ENCODE measurements around the gene ANKRD13C.

Gene ANKRD13C

DNA sequence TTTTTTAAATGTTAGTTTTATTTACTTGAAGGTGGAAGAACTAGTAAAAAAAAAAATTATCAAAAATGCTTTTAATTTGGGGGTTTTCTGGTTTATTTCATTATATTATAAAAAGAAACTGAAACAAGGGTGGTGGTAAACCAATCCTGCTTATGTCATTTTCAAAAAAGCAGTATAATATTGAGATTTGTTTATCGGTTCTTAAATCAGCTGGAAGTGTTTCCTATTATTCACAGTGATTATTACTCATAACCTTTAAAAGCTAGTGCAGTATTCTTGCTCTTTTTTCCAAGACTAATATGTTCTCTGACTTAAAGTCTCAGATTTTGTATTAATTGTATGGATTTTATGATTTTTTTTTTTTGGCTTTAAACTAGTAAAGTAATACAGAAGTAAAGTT, 143.7 kb downstream of the ANKRD13C start:
- no peak for DNase-seq

Measured in CD4-positive, alpha-beta T cell treated with Interleukin-17A for 4 hours (primary cell).